Measurements from ENCODE around the gene SCO2.

GRCh38 chr22:50527921-50528681 is 2.7 kb upstream of the SCO2 start:
- no peak for TF ChIP-seq CTCF (IDR thresholded peaks at IDR 0.05 in 8 of 11, conservative IDR thresholded peaks at IDR 0.05 in 3 of 11)
- no peak for TF ChIP-seq POLR2A (IDR thresholded peaks at IDR 0.05)
